Germinal center (tissue), 1 donor: ENCODE data around the gene C4BPB.

Source experiments
- DNase-seq: peaks from one replicate; pipeline ENCODE4 v3.0.0; 2012; ENCODE audit warnings: mixed read lengths, low spot score

C4BPB gene

GRCh38 chr1:207085887-207086286 is 2.8 kb upstream of the C4BPB start:
- DNase-seq = no peak

- no peak for DNase-seq
These were observed 499 bp upstream of the C4BPB start for GRCh38 chr1:207088161-207088560.

GRCh38 chr1:207089627-207090355 is 1.1 kb downstream of the C4BPB start:
- no peak for DNase-seq

- no peak for DNase-seq
These were observed 2.7 kb downstream of the C4BPB start for GRCh38 chr1:207091200-207091908.

- DNase-seq = no peak
These were observed 5.3 kb downstream of the C4BPB start for GRCh38 chr1:207093944-207094343.

GRCh38 chr1:207097871-207098324 is 9.2 kb downstream of the C4BPB start:
- no peak for DNase-seq

GRCh38 chr1:207101720-207102119 is 13.1 kb downstream of the C4BPB start:
- DNase-seq = no peak

GRCh38 chr1:207102146-207102545 is 13.5 kb downstream of the C4BPB start:
- no peak for DNase-seq

- DNase-seq = no peak
These were observed 14.0 kb downstream of the C4BPB start for GRCh38 chr1:207102659-207103058.

GRCh38 chr1:207103892-207104373 is 15.3 kb downstream of the C4BPB start, which contains the start of gene C4BPA:
Gene C4BPA, plus strand, starts transcription at chr1:207104233. Its CDS starts 8,793 bp downstream, at chr1:207113026.
- no peak for DNase-seq

- DNase-seq = no peak
These were observed 20.3 kb downstream of the C4BPB start for GRCh38 chr1:207109004-207109403.

GRCh38 chr1:207112616-207113296 is 24.1 kb downstream of the C4BPB start:
- DNase-seq = no peak

GRCh38 chr1:207115269-207115668 is 26.6 kb downstream of the C4BPB start:
- no peak for DNase-seq

- DNase-seq = no peak
These were observed 35.7 kb downstream of the C4BPB start for GRCh38 chr1:207124389-207124788.

GRCh38 chr1:207128336-207128921 is 39.8 kb downstream of the C4BPB start:
- DNase-seq = no peak

- DNase-seq = no peak
These were observed 40.4 kb downstream of the C4BPB start for GRCh38 chr1:207129053-207129452.

GRCh38 chr1:207130252-207131036 is 41.8 kb downstream of the C4BPB start:
- DNase-seq = no peak

- no peak for DNase-seq
These were observed 42.5 kb downstream of the C4BPB start for GRCh38 chr1:207131163-207131562.

GRCh38 chr1:207134581-207134980 is 45.9 kb downstream of the C4BPB start:
- no peak for DNase-seq

GRCh38 chr1:207139616-207140015 is 51.0 kb downstream of the C4BPB start:
- no peak for DNase-seq

- DNase-seq = no peak
These were observed 51.9 kb downstream of the C4BPB start for GRCh38 chr1:207140536-207140935.
